Endothelial cell (in vitro differentiated cells): ENCODE results near the gene LCE1E. TPM values are rescaled to one million over a fixed set of nuclear protein-coding genes. Genes with fewer than 3 reads are reported as not detected.

Source experiments
- DNase-seq: peaks from one replicate; pipeline ENCODE4 v3.0.0; 2021; ENCODE audit warnings: low spot score
- H3K27ac Mint-ChIP-seq: one replicate; pipeline ENCODE4 v1.8.0; 2021; ENCODE audit warnings: mixed read lengths, inconsistent platforms; ENCODE audit not compliant: unreplicated experiment
- H3K27me3 Mint-ChIP-seq: one replicate; pipeline ENCODE4 v1.8.0; 2021; ENCODE audit warnings: mild to moderate bottlenecking, moderate library complexity, mixed read lengths, inconsistent platforms; ENCODE audit not compliant: unreplicated experiment
- H3K36me3 Mint-ChIP-seq: one replicate; pipeline ENCODE4 v1.8.0; 2021; ENCODE audit warnings: mild to moderate bottlenecking, low read depth, mixed read lengths, inconsistent platforms; ENCODE audit not compliant: unreplicated experiment
- H3K4me1 Mint-ChIP-seq: one replicate; pipeline ENCODE4 v1.8.0; 2021; ENCODE audit warnings: mild to moderate bottlenecking, mixed read lengths, inconsistent platforms; ENCODE audit not compliant: unreplicated experiment
- H3K4me3 Mint-ChIP-seq: one replicate; pipeline ENCODE4 v1.8.0; 2021; ENCODE audit warnings: mild to moderate bottlenecking, mixed read lengths, inconsistent platforms; ENCODE audit not compliant: unreplicated experiment
- H3K9me3 Mint-ChIP-seq: one replicate; pipeline ENCODE4 v1.8.0; 2021; ENCODE audit warnings: mixed read lengths, inconsistent platforms; ENCODE audit not compliant: unreplicated experiment
- CTCF ChIP-seq: fragments of 200-600 bp; sonication (generic); IDR thresholded peaks from one replicate; pipeline ENCODE4 v1.5.0; 2021; ENCODE audit warnings: antibody characterized with exemption; ENCODE audit not compliant: unreplicated experiment
- total RNA-seq: library from RNA; stranded (reverse); fragmentation: NEBNext Ultra II Directional; extraction: Animal tissue kit (Norgen Biotek cat#: 25700); gene quantifications from one replicate; pipeline ENCODE4 v1.2.1, GENCODE V29; 2021; ENCODE audit not compliant: unreplicated experiment

LCE1E gene
- total RNA-seq, 1 donor from 2014 or later: not detected

GRCh38 chr1:152745289-152745704 is 40.8 kb upstream of the LCE1E start:
- no peak for DNase-seq
- no peaks in the 10 kb centered on the region for H3K9me3 Mint-ChIP-seq
- H3K4me3 Mint-ChIP-seq: no peak overlapping the region
- no peaks in the 10 kb centered on the region for H3K27me3 Mint-ChIP-seq
- no peak for TF ChIP-seq CTCF
- H3K27ac Mint-ChIP-seq: no peak overlapping the region
- no peaks in the 10 kb centered on the region for H3K36me3 Mint-ChIP-seq
- H3K4me1 Mint-ChIP-seq: no peaks in the 10 kb centered on the region

- H3K9me3 Mint-ChIP-seq: no peaks in the 10 kb centered on the region
- no peak for DNase-seq
- no peaks in the 10 kb centered on the region for H3K27me3 Mint-ChIP-seq
- no peak overlapping the region for H3K27ac Mint-ChIP-seq
- H3K36me3 Mint-ChIP-seq: no peaks in the 10 kb centered on the region
- no peak overlapping the region for H3K4me3 Mint-ChIP-seq
- no peak for TF ChIP-seq CTCF
- H3K4me1 Mint-ChIP-seq: no peaks in the 10 kb centered on the region
These were observed 40.2 kb upstream of the LCE1E start for GRCh38 chr1:152745765-152746444.

GRCh38 chr1:152747831-152748230 is 38.2 kb upstream of the LCE1E start:
- no peak for TF ChIP-seq CTCF
- no peak overlapping the region for H3K4me3 Mint-ChIP-seq
- H3K36me3 Mint-ChIP-seq: no peaks in the 10 kb centered on the region
- H3K27me3 Mint-ChIP-seq: no peaks in the 10 kb centered on the region
- no peak for DNase-seq
- no peak overlapping the region for H3K27ac Mint-ChIP-seq
- no peaks in the 10 kb centered on the region for H3K9me3 Mint-ChIP-seq
- no peaks in the 10 kb centered on the region for H3K4me1 Mint-ChIP-seq

GRCh38 chr1:152752225-152752624 is 33.8 kb upstream of the LCE1E start:
- Mint-ChIP-seq H3K36me3 (no peaks in the 10 kb centered on the region), H3K9me3 (no peaks in the 10 kb centered on the region), H3K4me1 (no peaks in the 10 kb centered on the region), H3K4me3 (no peak overlapping the region), H3K27me3 (no peaks in the 10 kb centered on the region), H3K27ac (no peak overlapping the region)
- no peak for TF ChIP-seq CTCF
- DNase-seq: no peak

GRCh38 chr1:152753586-152753985 is 32.5 kb upstream of the LCE1E start:
- no peak for DNase-seq
- no peaks in the 10 kb centered on the region for H3K9me3 Mint-ChIP-seq
- H3K27me3 Mint-ChIP-seq: no peaks in the 10 kb centered on the region
- no peaks in the 10 kb centered on the region for H3K36me3 Mint-ChIP-seq
- TF ChIP-seq CTCF: no peak
- no peak overlapping the region for H3K4me3 Mint-ChIP-seq
- peaks cover 4% of the 10 kb centered on the region for H3K4me1 Mint-ChIP-seq
- H3K27ac Mint-ChIP-seq: no peak overlapping the region
